ENCODE measurements around the gene MGAT4A. TPM values are rescaled to one million over a fixed set of nuclear protein-coding genes. Genes with fewer than 3 reads are reported as not detected.

The MGAT4A gene
- total RNA-seq, 2 experiments from 2014 or later = 73.4 to 76.2 TPM

GRCh38 chr2:98702858-98703620 is 27.9 kb downstream of the MGAT4A start:
- DNase-seq = no peak
- Mint-ChIP-seq H3K27me3 (ENCODE audit: low read depth) (no peaks in the 10 kb centered on the region), H3K4me1 (ENCODE audit: low read depth) (peaks cover 54% of the 10 kb centered on the region), H3K4me3 (peak overlapping the region; percentile 20), H3K36me3 (ENCODE audit: low read depth) (peaks cover 29% of the 10 kb centered on the region), H3K27ac (peak overlapping the region; percentile 76), H3K9me3 (ENCODE audit: insufficient read depth) (no peaks in the 10 kb centered on the region)
- no peak for ATAC-seq
- CTCF ChIA-PET = interaction anchor here (1.1 to 2.4 kb wide), 6 partner anchors 9 to 54 kb away, joined by 3 to 12 read pairs (median 4); no protein-coding TSS in a partner anchor
- POLR2A ChIA-PET = interaction anchor here (1.2 to 1.5 kb wide), 3 partner anchors 27 to 68 kb away, joined by 3 to 4 read pairs (median 4); partner anchors contain the start of gene MGAT4A

GRCh38 chr2:98702127-98702802 is 28.7 kb downstream of the MGAT4A start:
- ATAC-seq (peak; percentile 45), DNase-seq (no peak)
- peaks cover 28% of the 10 kb centered on the region for H3K36me3 Mint-ChIP-seq (ENCODE audit: low read depth)
- H3K27me3 Mint-ChIP-seq (ENCODE audit: low read depth) = no peaks in the 10 kb centered on the region
- peaks cover 51% of the 10 kb centered on the region for H3K4me1 Mint-ChIP-seq (ENCODE audit: low read depth)
- peak overlapping the region; percentile 20 for H3K4me3 Mint-ChIP-seq
- POLR2A ChIA-PET = interaction anchor here (1.2 to 1.4 kb wide), 2 partner anchors 28 to 43 kb away, joined by 3 to 4 read pairs; partner anchors contain the start of gene MGAT4A
- CTCF ChIA-PET = interaction anchor here (0.8 to 1.5 kb wide), 7 partner anchors 9 to 69 kb away, joined by 3 to 6 read pairs (median 3); no protein-coding TSS in a partner anchor
- H3K27ac Mint-ChIP-seq = peak overlapping the region; percentile 76
- no peaks in the 10 kb centered on the region for H3K9me3 Mint-ChIP-seq (ENCODE audit: insufficient read depth)

DNA sequence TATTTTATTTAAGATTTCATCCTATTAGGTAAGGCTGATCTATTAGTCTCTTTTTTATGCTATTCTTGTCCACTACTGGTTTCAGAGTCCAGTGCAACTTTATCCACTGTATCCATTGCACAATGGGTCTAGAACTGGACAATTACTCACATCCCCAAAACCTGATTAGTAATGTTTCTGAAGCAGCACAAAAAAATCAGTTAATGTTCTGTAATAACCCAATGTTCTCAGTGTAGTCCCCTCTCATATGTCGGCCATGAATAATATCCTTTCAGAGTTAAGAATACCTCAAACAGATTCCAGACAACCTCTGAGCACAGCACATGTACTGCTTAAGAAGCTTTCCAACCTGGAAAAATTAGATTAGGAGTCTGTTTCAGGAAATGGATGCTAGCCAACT is 29.7 kb downstream of the MGAT4A start:
- no peak for ATAC-seq
- Mint-ChIP-seq H3K4me1 (ENCODE audit: low read depth) (peaks cover 55% of the 10 kb centered on the region), H3K36me3 (ENCODE audit: low read depth) (peaks cover 31% of the 10 kb centered on the region), H3K4me3 (no peak overlapping the region), H3K27me3 (ENCODE audit: low read depth) (no peaks in the 10 kb centered on the region), H3K9me3 (ENCODE audit: insufficient read depth) (no peaks in the 10 kb centered on the region), H3K27ac (no peak overlapping the region)
- POLR2A ChIA-PET = no interaction called here
- CTCF ChIA-PET = interaction anchor here (0.7 to 1.5 kb wide), 6 partner anchors 9 to 70 kb away, joined by 3 to 6 read pairs (median 4); no protein-coding TSS in a partner anchor
- DNase-seq = no peak

GRCh38 chr2:98698896-98699295 is 32.0 kb downstream of the MGAT4A start:
- ATAC-seq (no peak), DNase-seq (no peak)
- ChIA-PET CTCF (interaction anchor here (1.0 to 1.3 kb wide), 2 partner anchors 12 to 55 kb away, joined by 3 read pairs; no protein-coding TSS in a partner anchor), POLR2A (interaction anchor here (1.0 kb wide), 2 partner anchors 11 to 15 kb away, joined by 4 read pairs; no protein-coding TSS in a partner anchor)
- Mint-ChIP-seq H3K27ac (no peak overlapping the region), H3K9me3 (ENCODE audit: insufficient read depth) (no peaks in the 10 kb centered on the region), H3K4me3 (no peak overlapping the region), H3K27me3 (ENCODE audit: low read depth) (no peaks in the 10 kb centered on the region), H3K36me3 (ENCODE audit: low read depth) (peaks cover 33% of the 10 kb centered on the region), H3K4me1 (ENCODE audit: low read depth) (peaks cover 62% of the 10 kb centered on the region)

DNA sequence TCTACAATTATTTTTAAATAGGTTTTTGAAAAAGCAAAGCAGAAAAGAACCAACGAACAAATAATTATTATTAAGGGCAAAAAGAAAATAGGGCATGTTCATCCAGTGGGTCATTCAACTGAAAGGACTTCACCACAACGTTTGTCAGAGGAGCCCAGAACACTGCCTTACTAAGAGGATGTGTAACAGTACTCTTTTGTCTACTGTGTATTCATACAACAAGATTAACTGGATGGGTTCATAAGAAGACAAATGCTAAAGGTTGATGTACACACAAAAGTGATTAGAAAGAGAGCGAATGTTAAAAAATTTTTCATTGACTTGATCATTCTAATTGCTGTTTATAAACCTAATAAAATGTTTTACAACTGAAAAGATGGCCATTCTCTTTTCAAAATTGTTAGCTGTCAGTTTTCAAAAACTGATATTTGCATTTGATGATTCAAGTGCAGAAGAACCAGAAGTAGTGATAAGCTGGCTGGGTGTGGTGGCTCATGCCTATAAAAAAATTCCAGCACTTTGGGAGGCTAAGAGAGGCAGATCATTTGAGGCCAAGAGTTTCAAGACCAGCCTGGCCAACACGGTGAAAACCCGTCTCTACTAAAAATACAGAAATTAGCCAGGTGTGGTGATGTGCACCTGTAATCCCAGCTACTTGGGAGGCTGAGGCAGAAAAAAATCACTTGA is 33.1 kb downstream of the MGAT4A start:
- CTCF ChIA-PET = interaction anchor here (0.6 to 1.0 kb wide), 2 partner anchors 48 to 54 kb away, joined by 3 read pairs; no protein-coding TSS in a partner anchor
- Mint-ChIP-seq H3K4me1 (ENCODE audit: low read depth) (peaks cover 64% of the 10 kb centered on the region), H3K36me3 (ENCODE audit: low read depth) (peaks cover 33% of the 10 kb centered on the region), H3K27ac (no peak overlapping the region), H3K27me3 (ENCODE audit: low read depth) (no peaks in the 10 kb centered on the region), H3K9me3 (ENCODE audit: insufficient read depth) (no peaks in the 10 kb centered on the region), H3K4me3 (no peak overlapping the region)
- ATAC-seq (no peak), DNase-seq (no peak)
- POLR2A ChIA-PET = no interaction called here

DNA sequence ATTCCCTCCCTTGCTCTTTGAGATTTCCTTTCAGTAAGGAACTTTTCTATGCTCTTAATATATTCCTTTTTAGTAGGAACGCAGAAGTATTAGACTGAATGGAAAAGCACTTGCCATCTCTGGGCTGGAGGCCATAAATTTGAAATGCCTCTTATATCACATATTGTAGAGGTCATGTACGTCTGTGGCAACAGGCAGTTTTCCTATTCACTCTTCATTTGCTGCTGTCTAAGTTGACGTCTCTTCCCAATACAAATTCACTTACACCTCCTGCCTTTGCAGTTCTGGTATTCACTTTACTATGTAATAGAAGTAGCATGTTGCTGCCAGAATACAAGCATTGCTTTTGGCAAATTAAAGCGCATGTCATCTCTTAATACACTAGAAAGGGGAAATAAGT is 34.7 kb downstream of the MGAT4A start:
- ChIA-PET CTCF (no interaction called here), POLR2A (no interaction called here)
- Mint-ChIP-seq H3K36me3 (ENCODE audit: low read depth) (peaks cover 33% of the 10 kb centered on the region), H3K4me3 (no peak overlapping the region), H3K9me3 (ENCODE audit: insufficient read depth) (no peaks in the 10 kb centered on the region), H3K27ac (no peak overlapping the region), H3K27me3 (ENCODE audit: low read depth) (no peaks in the 10 kb centered on the region), H3K4me1 (ENCODE audit: low read depth) (peaks cover 56% of the 10 kb centered on the region)
- ATAC-seq (no peak), DNase-seq (no peak)

DNA sequence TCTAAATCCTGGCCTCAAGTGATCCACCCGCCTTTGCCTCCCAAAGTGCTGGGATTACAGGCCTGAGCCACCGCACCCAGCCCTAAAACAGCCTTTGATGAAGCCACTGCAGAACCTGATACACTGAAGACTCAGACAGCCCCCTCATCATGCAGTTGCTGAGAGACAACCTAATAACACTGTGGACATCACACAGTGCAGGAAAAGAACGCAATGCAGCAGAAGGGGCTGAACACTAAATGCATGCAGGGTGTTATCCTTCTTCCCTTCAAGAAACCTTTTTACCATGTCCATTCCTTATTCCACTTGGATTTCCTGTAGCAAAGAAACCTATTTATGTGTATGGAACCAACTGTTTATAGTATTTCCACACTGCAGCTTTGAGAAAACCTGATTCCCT is 35.7 kb downstream of the MGAT4A start:
- ATAC-seq = no peak
- no peaks in the 10 kb centered on the region for H3K9me3 Mint-ChIP-seq (ENCODE audit: insufficient read depth)
- no peaks in the 10 kb centered on the region for H3K27me3 Mint-ChIP-seq (ENCODE audit: low read depth)
- ChIA-PET CTCF (interaction anchor here (2.6 kb wide), 1 partner anchor 9 kb away, joined by 8 read pairs; no protein-coding TSS in a partner anchor), POLR2A (no interaction called here)
- H3K4me3 Mint-ChIP-seq = no peak overlapping the region
- peak overlapping the region; percentile 19 for H3K27ac Mint-ChIP-seq
- H3K4me1 Mint-ChIP-seq (ENCODE audit: low read depth) = peaks cover 57% of the 10 kb centered on the region
- peaks cover 37% of the 10 kb centered on the region for H3K36me3 Mint-ChIP-seq (ENCODE audit: low read depth)
- no peak for DNase-seq

DNA sequence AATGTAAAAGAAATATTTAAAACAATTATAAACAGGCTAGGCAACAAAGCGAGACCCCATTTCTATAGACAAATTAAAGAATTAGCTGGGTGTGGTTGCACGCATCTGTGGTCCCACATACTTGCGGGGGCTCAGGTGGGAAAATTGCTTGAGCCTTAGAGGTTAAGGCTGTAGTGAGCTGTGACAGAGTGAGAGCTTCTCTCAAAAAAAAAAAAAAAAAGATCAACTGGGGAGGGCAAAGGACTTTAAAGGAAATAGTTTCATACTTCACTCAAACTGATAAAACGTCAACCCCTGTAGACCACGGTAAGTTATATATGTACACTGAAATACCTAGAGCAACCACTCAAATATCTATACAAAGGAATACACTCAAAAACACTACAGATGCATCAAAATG is 37.5 kb downstream of the MGAT4A start:
- peaks cover 60% of the 10 kb centered on the region for H3K4me1 Mint-ChIP-seq (ENCODE audit: low read depth)
- peak overlapping the region; percentile 53 for H3K4me3 Mint-ChIP-seq
- no peaks in the 10 kb centered on the region for H3K27me3 Mint-ChIP-seq (ENCODE audit: low read depth)
- ATAC-seq (peak; percentile 57), DNase-seq (no peak)
- H3K36me3 Mint-ChIP-seq (ENCODE audit: low read depth) = peaks cover 33% of the 10 kb centered on the region
- POLR2A ChIA-PET = interaction anchor here (1.1 to 1.5 kb wide), 2 partner anchors 37 to 75 kb away, joined by 3 read pairs; no protein-coding TSS in a partner anchor
- CTCF ChIA-PET = interaction anchor here (0.8 to 3.6 kb wide), 7 partner anchors 11 to 48 kb away, joined by 3 to 16 read pairs (median 6); no protein-coding TSS in a partner anchor
- H3K9me3 Mint-ChIP-seq (ENCODE audit: insufficient read depth) = no peaks in the 10 kb centered on the region
- peak overlapping the region; percentile 87 for H3K27ac Mint-ChIP-seq

- DNase-seq = no peak
- ChIA-PET CTCF (interaction anchor here (1.0 to 3.6 kb wide), 5 partner anchors 12 to 43 kb away, joined by 3 to 16 read pairs (median 4); no protein-coding TSS in a partner anchor), POLR2A (no interaction called here)
- H3K27ac Mint-ChIP-seq = peak overlapping the region; percentile 87
- H3K36me3 Mint-ChIP-seq (ENCODE audit: low read depth) = peaks cover 28% of the 10 kb centered on the region
- peak overlapping the region; percentile 18 for H3K4me3 Mint-ChIP-seq
- peak; percentile 65 for ATAC-seq
- no peaks in the 10 kb centered on the region for H3K27me3 Mint-ChIP-seq (ENCODE audit: low read depth)
- H3K9me3 Mint-ChIP-seq (ENCODE audit: insufficient read depth) = no peaks in the 10 kb centered on the region
- peaks cover 66% of the 10 kb centered on the region for H3K4me1 Mint-ChIP-seq (ENCODE audit: low read depth)
These were observed 38.6 kb downstream of the MGAT4A start for GRCh38 chr2:98692090-98693054.

DNA sequence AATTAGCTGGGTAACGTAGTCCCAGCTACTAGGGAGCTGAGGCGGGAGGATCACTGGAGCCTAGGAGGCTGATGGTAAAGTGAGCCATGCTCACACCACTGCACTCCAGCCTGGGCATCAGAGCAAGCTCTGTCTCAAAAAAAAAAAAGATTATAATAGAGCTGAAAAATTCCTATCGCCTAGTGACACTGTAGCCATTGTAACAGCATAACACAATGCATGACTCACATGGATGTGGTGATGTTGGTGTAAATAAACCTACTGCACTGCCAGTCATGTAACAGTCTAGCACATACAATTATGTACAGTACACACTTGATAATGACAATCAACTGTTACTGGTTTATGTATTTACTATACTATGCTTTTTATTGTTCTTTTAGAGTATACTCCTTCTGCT is 39.6 kb downstream of the MGAT4A start:
- Mint-ChIP-seq H3K36me3 (ENCODE audit: low read depth) (peaks cover 24% of the 10 kb centered on the region), H3K27ac (no peak overlapping the region), H3K4me1 (ENCODE audit: low read depth) (peaks cover 66% of the 10 kb centered on the region), H3K9me3 (ENCODE audit: insufficient read depth) (no peaks in the 10 kb centered on the region), H3K27me3 (ENCODE audit: low read depth) (no peaks in the 10 kb centered on the region), H3K4me3 (no peak overlapping the region)
- no peak for ATAC-seq
- no peak for DNase-seq
- CTCF ChIA-PET = interaction anchor here (1.0 to 3.6 kb wide), 3 partner anchors 15 to 42 kb away, joined by 3 to 16 read pairs (median 4); no protein-coding TSS in a partner anchor
- POLR2A ChIA-PET = interaction anchor here (1.2 kb wide), 1 partner anchor 12 kb away, joined by 3 read pairs; no protein-coding TSS in a partner anchor

All from activated CD8-positive, alpha-beta T cell treated with anti-CD3 and anti-CD28 coated beads, Interleukin-2, amount 10 ng/mL, durations not matched to agents 7 days and 5 days (primary cell).